Sciatic nerve (tissue), 2 donors: Measurements from ENCODE around the gene GMCL2. TPM values are rescaled to one million over a fixed set of nuclear protein-coding genes. Genes with fewer than 3 reads are reported as not detected.

Experiments
- ATAC-seq: fragments of 200-7000 bp; cut with Tn5 transposase; one replicate; pipeline ENCODE4 v1.9.1; 2020; ENCODE audit warnings: mild to moderate bottlenecking, moderate library complexity
- DNase-seq: peaks from one replicate; pipeline ENCODE4 v3.0.0-alpha.2; 2020; ENCODE audit warnings: low spot score
- intact Hi-C: fragments of 100-400 bp; cut with DNase I; formaldehyde crosslinking; loops from one replicate; pipeline ENCODE4 v1.14.2; 2022
- total RNA-seq: library from RNA; stranded (reverse); fragmentation: NEBNext Ultra II Directional; extraction: Animal tissue kit (Norgen Biotek cat#: 25700); gene quantifications from one replicate; pipeline ENCODE4 v1.2.1, GENCODE V29; 2021
- donor health status: DM: no; HTN: no; CAD: no.
- donor health status: DM: no; HTN: no; CAD: no.

Gene GMCL2
- total RNA-seq, 1 donor from 2014 or later = not detected

- DNase-seq = no peak
- ATAC-seq = no peak
- intact Hi-C loops = no loop called here
Observed at GRCh38 chr5:178223196-178223773, 36.1 kb upstream of the GMCL2 start.

- DNase-seq (no peak), ATAC-seq (no peak)
- intact Hi-C loops = no loop called here
Observed at GRCh38 chr5:178222292-178222691, 35.1 kb upstream of the GMCL2 start.

- ATAC-seq (no peak), DNase-seq (no peak)
- intact Hi-C loops = no loop called here
Observed at GRCh38 chr5:178221853-178222252, 34.7 kb upstream of the GMCL2 start.

GRCh38 chr5:178221282-178221681 lies 34.1 kb upstream of the GMCL2 start:
- ATAC-seq (no peak), DNase-seq (no peak)
- intact Hi-C loops = no loop called here

- ATAC-seq (no peak), DNase-seq (no peak)
- intact Hi-C loops = no loop called here
Observed at GRCh38 chr5:178218827-178219226, 31.7 kb upstream of the GMCL2 start.

- intact Hi-C loops = no loop called here
Observed at GRCh38 chr5:178218237-178218776, 31.1 kb upstream of the GMCL2 start.

GRCh38 chr5:178216779-178217178 lies 29.6 kb upstream of the GMCL2 start:
- intact Hi-C loops = no loop called here
- no peak for DNase-seq
- ATAC-seq = no peak

More at GRCh38 chr5:178218237-178218776, 31.1 kb upstream of the GMCL2 start:
- ATAC-seq = no peak
- DNase-seq = no peak

GRCh38 chr5:178216088-178216534 lies 28.9 kb upstream of the GMCL2 start:
- intact Hi-C loops = no loop called here
- DNase-seq (no peak), ATAC-seq (no peak)

- intact Hi-C loops = no loop called here
- DNase-seq = no peak
- ATAC-seq = no peak
Observed at GRCh38 chr5:178215280-178216002, 28.3 kb upstream of the GMCL2 start.

GRCh38 chr5:178214160-178214803 lies 27.1 kb upstream of the GMCL2 start:
- ATAC-seq = no peak
- no peak for DNase-seq
- intact Hi-C loops = no loop called here

- ATAC-seq (no peak), DNase-seq (no peak)
- intact Hi-C loops = no loop called here
Observed at GRCh38 chr5:178213748-178214151, 26.6 kb upstream of the GMCL2 start.

- DNase-seq = no peak
- ATAC-seq = no peak
- intact Hi-C loops = no loop called here
Observed at GRCh38 chr5:178213003-178213461, 25.9 kb upstream of the GMCL2 start.

- DNase-seq (no peak), ATAC-seq (no peak)
- intact Hi-C loops = no loop called here
Observed at GRCh38 chr5:178212241-178213002, 25.3 kb upstream of the GMCL2 start.

GRCh38 chr5:178211095-178212048 lies 24.2 kb upstream of the GMCL2 start:
- ATAC-seq (no peak), DNase-seq (no peak)
- intact Hi-C loops = no loop called here

- DNase-seq (no peak), ATAC-seq (no peak)
- intact Hi-C loops = no loop called here
Observed at GRCh38 chr5:178210686-178211085, 23.5 kb upstream of the GMCL2 start.

- no peak for ATAC-seq
- DNase-seq = no peak
- intact Hi-C loops = no loop called here
Observed at GRCh38 chr5:178210073-178210535, 22.9 kb upstream of the GMCL2 start.

- intact Hi-C loops = no loop called here
- DNase-seq (no peak), ATAC-seq (no peak)
Observed at GRCh38 chr5:178209334-178210072, 22.3 kb upstream of the GMCL2 start.
